Mucosa of descending colon (tissue), 3 donors: ENCODE results near the gene FAM200A. TPM values are rescaled to one million over a fixed set of nuclear protein-coding genes. Genes with fewer than 3 reads are reported as not detected.
"Not testable (repeated sequence)": the region's sequence is repeated elsewhere in the genome, so short reads cannot be mapped to it uniquely, and the experiment has no call there.

Source experiments
- ATAC-seq: fragments of 200-7000 bp; cut with Tn5 transposase; one replicate; pipeline ENCODE4 v1.9.1; 2020; ENCODE audit warnings: mild to moderate bottlenecking, moderate library complexity
- DNase-seq, 3 donors: peaks; one replicate each; pipeline ENCODE4 v3.0.0-alpha.2; 2020
- H3K36me3 ChIP-seq: fragments of 200-600 bp; one replicate; pipeline ENCODE4 v1.8.0; 2021; ENCODE audit warnings: low read depth, mild to moderate bottlenecking
- H3K4me1 ChIP-seq: fragments of 200-600 bp; one replicate; pipeline ENCODE4 v1.8.0; 2021; ENCODE audit warnings: low read depth, mild to moderate bottlenecking
- H3K4me3 ChIP-seq: fragments of 200-600 bp; one replicate; pipeline ENCODE4 v1.8.0; 2021; ENCODE audit warnings: mild to moderate bottlenecking
- H3K9me3 ChIP-seq: fragments of 200-600 bp; one replicate; pipeline ENCODE4 v1.8.0; 2021; ENCODE audit warnings: mild to moderate bottlenecking
- intact Hi-C, 2 donors: fragments of 100-400 bp; cut with DNase I in 1 of 2; cut with micrococcal nuclease in 1 of 2; formaldehyde crosslinking; loops; one replicate each; pipeline versions ENCODE4 v1.11.0 to v1.11.1; 2022; cut with DNase I, micrococcal nuclease
- total RNA-seq, 3 donors: library from RNA; stranded (reverse); fragmentation: NEBNext Ultra II Directional in 2 of 3; extraction: Animal tissue kit (Norgen Biotek cat#: 25700) in 2 of 3; gene quantifications; one replicate each; pipeline versions ENCODE4 v1.2.1 to v1.2.4, GENCODE V29; 2021 to 2023
- TF ChIP-seq, protein P1 (sequence below): fragments of 200-600 bp; IDR thresholded peaks from one replicate; pipeline ENCODE4 v1.8.0; 2022; ENCODE audit warnings: antibody characterized with exemption, mild to moderate bottlenecking
- donor health status: DM: no; HTN: no; CAD: no; lungs with moderate emphysema.
- donor health status: DM: no; HTN: no; CAD: no.
- donor health status: DM: no; HTN: yes; CAD: no.

FAM200A gene
- total RNA-seq, 3 donors from 2014 or later, result 3.8 to 5.6 (median 5.1) TPM

DNA sequence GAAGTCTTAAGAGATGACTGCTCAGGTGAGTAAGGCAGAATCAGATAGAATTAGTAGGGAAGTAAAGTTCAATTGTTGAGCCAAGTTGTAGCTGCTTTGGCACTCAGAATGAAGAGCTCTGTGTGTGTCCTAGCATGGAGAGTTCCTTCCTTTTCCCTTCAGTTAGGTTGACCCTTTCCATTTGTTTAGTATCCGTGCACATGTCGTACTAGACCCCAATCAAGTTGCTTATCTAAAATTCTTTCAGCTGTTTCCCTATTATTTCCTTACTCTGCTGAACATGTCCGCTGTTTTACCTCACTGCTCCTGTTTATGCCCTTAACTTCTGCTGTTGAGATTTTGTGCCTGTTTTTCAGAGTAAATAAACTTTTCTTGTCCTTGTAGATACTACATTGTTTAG, 19.9 kb upstream of the FAM200A start:
- Histone ChIP-seq H3K4me1 (no peaks in the 10 kb centered on the region), H3K9me3 (no peaks in the 10 kb centered on the region), H3K36me3 (no peaks in the 10 kb centered on the region), H3K4me3 (no peak overlapping the region)
- DNase-seq, result no peak
- TF ChIP-seq, protein P1, sequence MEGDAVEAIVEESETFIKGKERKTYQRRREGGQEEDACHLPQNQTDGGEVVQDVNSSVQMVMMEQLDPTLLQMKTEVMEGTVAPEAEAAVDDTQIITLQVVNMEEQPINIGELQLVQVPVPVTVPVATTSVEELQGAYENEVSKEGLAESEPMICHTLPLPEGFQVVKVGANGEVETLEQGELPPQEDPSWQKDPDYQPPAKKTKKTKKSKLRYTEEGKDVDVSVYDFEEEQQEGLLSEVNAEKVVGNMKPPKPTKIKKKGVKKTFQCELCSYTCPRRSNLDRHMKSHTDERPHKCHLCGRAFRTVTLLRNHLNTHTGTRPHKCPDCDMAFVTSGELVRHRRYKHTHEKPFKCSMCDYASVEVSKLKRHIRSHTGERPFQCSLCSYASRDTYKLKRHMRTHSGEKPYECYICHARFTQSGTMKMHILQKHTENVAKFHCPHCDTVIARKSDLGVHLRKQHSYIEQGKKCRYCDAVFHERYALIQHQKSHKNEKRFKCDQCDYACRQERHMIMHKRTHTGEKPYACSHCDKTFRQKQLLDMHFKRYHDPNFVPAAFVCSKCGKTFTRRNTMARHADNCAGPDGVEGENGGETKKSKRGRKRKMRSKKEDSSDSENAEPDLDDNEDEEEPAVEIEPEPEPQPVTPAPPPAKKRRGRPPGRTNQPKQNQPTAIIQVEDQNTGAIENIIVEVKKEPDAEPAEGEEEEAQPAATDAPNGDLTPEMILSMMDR, result no peak
- intact Hi-C loops, result no loop called here
- ATAC-seq, result no peak

DNA sequence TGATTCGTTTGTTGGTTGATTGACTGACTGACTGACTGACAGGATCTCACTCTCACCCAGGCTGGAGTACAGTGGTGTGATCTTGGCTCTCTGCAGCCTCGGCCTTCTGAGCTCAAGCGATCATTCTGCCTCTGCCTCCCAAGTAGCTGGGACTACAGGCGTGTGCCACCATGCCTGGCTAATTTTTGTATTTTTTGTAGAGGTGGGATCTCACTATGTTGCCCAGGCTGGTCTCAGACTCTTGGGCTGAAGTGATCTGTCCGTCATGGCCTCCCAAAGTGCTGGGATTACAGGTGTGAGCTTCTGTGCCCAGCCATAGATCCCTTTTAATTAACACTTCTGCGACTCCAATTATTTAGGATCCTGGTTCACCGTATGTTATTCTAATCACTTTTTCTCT, 16.9 kb upstream of the FAM200A start:
- intact Hi-C loops, H3K36me3 ChIP-seq: not testable (repeated sequence)

DNA sequence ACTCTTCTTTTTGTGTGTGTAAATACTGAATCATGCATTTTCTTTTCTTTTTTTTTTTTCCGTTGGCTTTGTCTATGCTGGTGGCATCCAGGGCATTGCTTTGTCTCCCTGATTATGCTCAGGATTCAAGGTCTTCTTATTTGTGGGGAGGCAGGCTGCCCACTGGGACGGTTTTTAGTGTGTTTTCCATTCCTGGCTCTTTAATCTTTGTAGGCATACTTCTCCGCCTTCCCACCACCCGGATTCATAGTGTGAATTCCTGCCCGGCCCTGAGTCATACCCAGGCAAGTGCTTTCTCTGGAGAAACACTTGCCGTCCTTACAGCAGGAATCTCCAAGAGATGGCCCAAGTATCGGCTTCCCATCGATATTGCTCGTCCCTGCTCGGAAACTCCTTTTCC, 11.7 kb upstream of the FAM200A start:
- Histone ChIP-seq H3K4me3 (no peak overlapping the region), H3K4me1 (peaks cover 11% of the 10 kb centered on the region), H3K36me3 (peaks cover 5% of the 10 kb centered on the region), H3K9me3 (no peaks in the 10 kb centered on the region)
- TF ChIP-seq, protein P1, result no peak
- no peak for ATAC-seq
- DNase-seq, result no peak
- intact Hi-C loops, result no loop called here

More for the DNA sequence above, 16.9 kb upstream of the FAM200A start:
- not testable (repeated sequence) for H3K9me3 ChIP-seq, ATAC-seq, H3K4me3 ChIP-seq, H3K4me1 ChIP-seq, DNase-seq

DNA sequence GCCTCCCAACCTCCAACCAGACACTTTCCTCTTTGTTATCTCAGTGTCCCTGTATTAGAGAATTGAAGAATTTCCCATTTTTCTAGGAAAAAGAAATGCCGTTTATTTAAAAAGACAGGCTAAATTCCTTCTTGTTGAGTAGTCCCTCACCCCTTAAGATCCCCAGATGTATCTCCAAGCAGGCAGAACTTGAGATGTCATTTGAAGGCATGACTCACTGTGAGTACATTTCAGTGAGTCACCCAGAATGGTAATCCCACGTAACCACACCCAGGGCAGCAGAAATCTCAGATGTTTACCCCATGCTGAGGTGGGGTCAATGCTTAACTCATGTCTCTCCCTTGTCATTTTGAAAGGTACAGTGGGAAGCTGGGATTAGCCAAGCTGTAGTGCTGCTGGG, 10.9 kb upstream of the FAM200A start:
- intact Hi-C loops, result no loop called here
- Histone ChIP-seq H3K4me3 (no peak overlapping the region), H3K9me3 (no peaks in the 10 kb centered on the region), H3K4me1 (peaks cover 11% of the 10 kb centered on the region), H3K36me3 (peaks cover 5% of the 10 kb centered on the region)
- TF ChIP-seq, protein P1, result no peak
- DNase-seq (peak in 1 of 3 donors; percentile 14), ATAC-seq (peak; percentile 38)

DNA sequence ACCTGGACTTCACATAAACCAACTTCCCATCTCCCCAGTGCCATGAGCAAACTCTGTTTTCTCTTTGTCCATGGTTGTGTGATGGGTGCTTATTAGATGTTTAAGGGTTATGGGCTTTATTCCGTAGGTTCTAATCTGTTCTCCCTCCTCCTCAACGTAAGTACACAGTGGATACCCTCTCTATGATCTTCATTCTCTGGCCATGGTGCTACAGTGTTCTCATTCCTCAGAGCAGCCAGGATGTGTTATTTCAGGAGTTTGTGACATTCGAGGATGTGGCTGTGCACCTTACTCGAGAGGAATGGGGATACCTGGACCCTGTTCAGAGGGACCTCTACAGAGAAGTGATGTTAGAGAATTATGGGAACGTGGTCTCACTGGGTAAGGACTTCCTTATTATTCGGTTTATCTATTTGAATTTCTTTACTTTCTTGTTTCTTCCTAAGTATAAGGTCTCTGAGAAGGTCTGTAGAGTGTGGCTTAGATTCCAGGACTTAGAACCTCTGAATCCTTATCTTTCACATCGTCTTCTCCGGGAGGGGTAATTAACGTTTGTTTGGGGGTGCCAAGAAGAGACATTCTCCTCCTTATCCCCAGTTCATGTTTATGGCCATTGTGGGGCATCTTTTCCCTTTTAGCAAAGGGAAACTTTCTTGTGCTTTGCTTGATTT, 10.3 kb upstream of the FAM200A start:
- DNase-seq (no peak), ATAC-seq (no peak)
- intact Hi-C loops, result no loop called here
- no peaks in the 10 kb centered on the region for H3K9me3 ChIP-seq
- H3K36me3 ChIP-seq, result peaks cover 5% of the 10 kb centered on the region
- H3K4me3 ChIP-seq, result no peak overlapping the region
- TF ChIP-seq, protein P1, result no peak
- H3K4me1 ChIP-seq, result peaks cover 11% of the 10 kb centered on the region

DNA sequence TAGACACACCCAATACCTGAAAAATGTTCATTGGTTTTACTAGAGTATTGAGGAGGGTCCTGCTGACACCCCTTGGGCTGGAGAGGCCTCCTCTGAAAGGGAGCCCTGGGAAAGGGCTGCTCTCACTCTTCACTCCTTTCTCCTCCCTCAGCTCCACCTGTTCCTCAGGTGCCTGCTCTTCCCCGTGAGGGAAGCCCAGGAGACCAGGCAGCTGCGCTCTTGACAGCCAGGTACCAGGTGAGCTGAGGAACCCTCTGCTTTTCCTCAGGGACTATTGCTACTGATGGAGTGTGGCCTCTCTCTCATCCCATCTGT, 9.8 kb upstream of the FAM200A start:
- ATAC-seq (no peak), DNase-seq (no peak)
- TF ChIP-seq, protein P1, result no peak
- intact Hi-C loops, result no loop called here
- H3K36me3 ChIP-seq, result peaks cover 5% of the 10 kb centered on the region
- no peaks in the 10 kb centered on the region for H3K9me3 ChIP-seq
- peaks cover 16% of the 10 kb centered on the region for H3K4me1 ChIP-seq
- no peak overlapping the region for H3K4me3 ChIP-seq
